ENCODE measurements around the gene ATXN7L3.
A peak's percentile ranks its signal among the peaks of the same experiment; 100 is the strongest.

DNA sequence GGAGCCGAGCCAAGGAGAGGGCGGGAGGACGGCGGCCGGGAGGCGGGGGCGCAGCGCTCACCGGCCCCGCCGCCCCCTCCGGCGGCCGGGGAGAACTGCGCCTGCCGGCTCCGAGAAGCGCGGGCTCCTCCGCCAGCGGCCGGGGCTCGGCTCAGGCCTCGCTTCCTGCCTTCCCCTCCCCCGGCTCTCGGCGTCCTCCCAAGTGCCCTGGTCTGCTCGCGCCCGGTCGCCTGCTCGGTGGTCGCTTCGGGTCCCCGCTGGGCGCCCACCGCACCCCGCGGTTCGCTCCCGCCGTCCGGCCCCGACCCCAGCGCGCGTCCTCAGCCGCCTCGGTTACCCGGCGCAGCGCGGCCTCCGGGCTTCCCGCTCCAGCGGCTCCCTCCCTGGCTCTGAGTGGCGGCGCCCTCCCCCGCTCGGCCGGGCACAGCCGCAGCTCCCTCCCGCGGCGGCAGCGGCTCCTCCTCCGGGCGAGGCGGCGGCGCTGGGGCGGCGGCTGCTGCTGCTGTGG is 19.5 kb upstream of the ATXN7L3 start:
- no peak for TF ChIP-seq CTCF (tag by site-specific recombination; IDR thresholded peaks at IDR 0.05)
- no peak for TF ChIP-seq ZNF501 (tag by site-specific recombination; IDR thresholded peaks at IDR 0.05)
- TF ChIP-seq YY1 (tag by site-specific recombination; IDR thresholded peaks at IDR 0.05), result peak; percentile 25; the same call in 1 of the 2 replicates
- no peak; the same call in 1 of the 2 replicates for TF ChIP-seq KLF10 (tag by site-specific recombination; IDR thresholded peaks at IDR 0.05)
- TF ChIP-seq ZNF530 (tag by site-specific recombination; IDR thresholded peaks at IDR 0.05; ENCODE audit: low read depth), result no peak
- TF ChIP-seq, protein P1, sequence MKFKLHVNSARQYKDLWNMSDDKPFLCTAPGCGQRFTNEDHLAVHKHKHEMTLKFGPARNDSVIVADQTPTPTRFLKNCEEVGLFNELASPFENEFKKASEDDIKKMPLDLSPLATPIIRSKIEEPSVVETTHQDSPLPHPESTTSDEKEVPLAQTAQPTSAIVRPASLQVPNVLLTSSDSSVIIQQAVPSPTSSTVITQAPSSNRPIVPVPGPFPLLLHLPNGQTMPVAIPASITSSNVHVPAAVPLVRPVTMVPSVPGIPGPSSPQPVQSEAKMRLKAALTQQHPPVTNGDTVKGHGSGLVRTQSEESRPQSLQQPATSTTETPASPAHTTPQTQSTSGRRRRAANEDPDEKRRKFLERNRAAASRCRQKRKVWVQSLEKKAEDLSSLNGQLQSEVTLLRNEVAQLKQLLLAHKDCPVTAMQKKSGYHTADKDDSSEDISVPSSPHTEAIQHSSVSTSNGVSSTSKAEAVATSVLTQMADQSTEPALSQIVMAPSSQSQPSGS (tag by site-specific recombination; IDR thresholded peaks at IDR 0.05; ENCODE audit: low read depth), result no peak
- TF ChIP-seq ZBTB21 (tag by site-specific recombination; IDR thresholded peaks at IDR 0.05), result no peak
- TF ChIP-seq ZNF670 (tag by site-specific recombination; IDR thresholded peaks at IDR 0.05; ENCODE audit: low read depth), result no peak
- no peak for TF ChIP-seq ZNF747 (tag by site-specific recombination; IDR thresholded peaks at IDR 0.05)
